GM21576 (cell line): ENCODE measurements around the gene DDX39A.
"Not testable (repeated sequence)": the region's sequence is repeated elsewhere in the genome, so short reads cannot be mapped to it uniquely, and the experiment has no call there.

Experiments
- ATAC-seq: cut with Tn5 transposase; IDR thresholded peaks from one replicate; pipeline ENCODE4 v1.9.1; 2021; ENCODE audit warnings: mild to moderate bottlenecking, moderate library complexity; ENCODE audit not compliant: unreplicated experiment

The DDX39A gene

GRCh38 chr19:14391156-14391821 is 27.9 kb downstream of the DDX39A start:
- ATAC-seq: no peak

GRCh38 chr19:14390548-14390947 is 28.6 kb downstream of the DDX39A start:
- ATAC-seq: no peak

- ATAC-seq: no peak
Observed at GRCh38 chr19:14385492-14385891, 33.6 kb downstream of the DDX39A start.

GRCh38 chr19:14383661-14384555 is 35.2 kb downstream of the DDX39A start:
- ATAC-seq: no peak

GRCh38 chr19:14381689-14382474 is 37.3 kb downstream of the DDX39A start:
- ATAC-seq: no peak

- no peak for ATAC-seq
Observed at GRCh38 chr19:14379294-14380065, 39.7 kb downstream of the DDX39A start.

- ATAC-seq: no peak
Observed at GRCh38 chr19:14378890-14379289, 40.3 kb downstream of the DDX39A start.

- ATAC-seq: no peak
Observed at GRCh38 chr19:14377883-14378328, 41.2 kb downstream of the DDX39A start.

GRCh38 chr19:14375582-14376291 is 43.4 kb downstream of the DDX39A start:
- ATAC-seq: no peak

- ATAC-seq: no peak
Observed at GRCh38 chr19:14375055-14375581, 44.0 kb downstream of the DDX39A start.

- not testable (repeated sequence) for ATAC-seq
Observed at GRCh38 chr19:14374313-14374712, 44.8 kb downstream of the DDX39A start.

- ATAC-seq: not testable (repeated sequence)
Observed at GRCh38 chr19:14372384-14373077, 46.6 kb downstream of the DDX39A start.

GRCh38 chr19:14371301-14371821 is 47.8 kb downstream of the DDX39A start:
- no peak for ATAC-seq

- no peak for ATAC-seq
Observed at GRCh38 chr19:14370940-14371280, 48.2 kb downstream of the DDX39A start.

GRCh38 chr19:14370169-14370939 is 48.8 kb downstream of the DDX39A start:
- ATAC-seq: no peak

GRCh38 chr19:14369399-14370168 is 49.6 kb downstream of the DDX39A start:
- ATAC-seq: no peak

GRCh38 chr19:14368011-14368513 is 51.1 kb downstream of the DDX39A start:
- ATAC-seq: no peak
